HCT116 (cell line): ENCODE data around the gene ETDB. TPM values are rescaled to one million over a fixed set of nuclear protein-coding genes. Genes with fewer than 3 reads are reported as not detected.

Experiments used
- ATAC-seq: fragments of 200-7000 bp; cut with Tn5 transposase; 2 replicates; pipeline ENCODE4 v1.9.1; 2020; ENCODE audit warnings: mild to moderate bottlenecking, moderate library complexity
- BruUV-seq: library from RNA; stranded (reverse); fragments of 400-500 nt; replicated peaks from 2 replicates; lab custom pipeline; 2021; lab: Mats Ljungman, UMichigan
- CTCF ChIA-PET: fragments of 300-600 bp; sonication (Branson Sonifier 250); formaldehyde crosslinking; loops from one replicate; lab custom pipeline; 2021; ENCODE audit warnings: antibody characterized with exemption; lab: Charles Lee
- POLR2A ChIA-PET: fragments of 300-600, 350-600 bp; sonication (Branson Sonifier 250); formaldehyde crosslinking; loops from one replicate; lab custom pipeline; 2021; ENCODE audit warnings: antibody characterized with exemption; lab: Charles Lee
- RAD21 ChIA-PET, 2 experiments: fragments of 300-600 bp; sonication (Branson Sonifier 250); formaldehyde crosslinking; loops; one replicate each; lab custom pipeline; 2023; ENCODE audit warnings: low total read pairs in 2 of 2; ENCODE audit not compliant: uncharacterized antibody in 2 of 2, unreplicated experiment in 2 of 2, low non-redundant PET in 1 of 2; lab: Charles Lee
- DNase-seq: peaks from one replicate; pipeline ENCODE4 v3.0.0-alpha.2; 2010; ENCODE audit warnings: low read depth, low spot score
- H2AFZ ChIP-seq: fragments of 200-600 bp; shearing (Covaris generic), sonication (generic); 2 replicates; pipeline ENCODE4 v1.6.1; 2017; ENCODE audit warnings: low read depth, mixed run types, mixed read lengths, antibody characterized with exemption, low read length; ENCODE audit not compliant: poor library complexity, severe bottlenecking
- H3K27ac ChIP-seq: 2 replicates; pipeline ENCODE4 v1.5.1; 2012; ENCODE audit warnings: low read depth, low read length
- H3K27me3 ChIP-seq: fragments of 200-600 bp; sonication (generic); 2 replicates; pipeline ENCODE4 v1.6.1; 2016; ENCODE audit warnings: mixed run types, low read length, mixed read lengths; ENCODE audit not compliant: insufficient read depth
- H3K36me3 ChIP-seq, 2 experiments: fragments of 200-500 bp in 1 of 2; fragments of 200-600 bp in 1 of 2; sonication (Bioruptor generic) in 1 of 2; sonication (generic) in 1 of 2; 2 replicates each; pipeline versions ENCODE4 v1.5.1 to v1.6.1; 2014 to 2016; ENCODE audit warnings: low read length in 2 of 2, inconsistent platforms in 1 of 2, mixed read lengths in 1 of 2, mixed run types in 1 of 2; ENCODE audit not compliant: insufficient read depth in 2 of 2, control insufficient read depth in 1 of 2
- H3K4me1 ChIP-seq, 2 experiments: fragments of 200-600 bp in 1 of 2; sonication (generic) in 1 of 2; 2 replicates each; pipeline versions ENCODE4 v1.5.1 to v1.6.1; 2012 to 2017; ENCODE audit warnings: low read length in 2 of 2, inconsistent platforms in 1 of 2, mild to moderate bottlenecking in 1 of 2, mixed read lengths in 1 of 2, mixed run types in 1 of 2, moderate library complexity in 1 of 2; ENCODE audit not compliant: insufficient read depth in 2 of 2, control insufficient read depth in 1 of 2
- H3K4me2 ChIP-seq: fragments of 200-600 bp; sonication (generic); 2 replicates; pipeline ENCODE4 v1.6.1; 2017; ENCODE audit warnings: mixed run types, low read length, mixed read lengths
- H3K4me3 ChIP-seq, 2 experiments: fragments of 200-600 bp in 1 of 2; sonication (generic) in 1 of 2; replicated peaks in 1 of 2; 2 replicates each; pipeline ENCODE4 v1.5.1; 2011 to 2016; ENCODE audit warnings: low read length in 2 of 2, control low read depth in 1 of 2, low read depth in 1 of 2, mild to moderate bottlenecking in 1 of 2, mixed read lengths in 1 of 2, mixed run types in 1 of 2
- H3K79me2 ChIP-seq: fragments of 200-600 bp; sonication (generic); 2 replicates; pipeline ENCODE4 v1.6.1; 2017; ENCODE audit warnings: mild to moderate bottlenecking, mixed run types, low read length, moderate library complexity, mixed read lengths; ENCODE audit not compliant: insufficient read depth
- H3K9ac ChIP-seq: fragments of 200-600 bp; sonication (generic); 2 replicates; pipeline ENCODE4 v1.6.1; 2016; ENCODE audit warnings: low read length, mixed read lengths
- H3K9me2 ChIP-seq: fragments of 200-600 bp; sonication (generic), shearing (Covaris generic); 2 replicates; pipeline ENCODE4 v1.6.1; 2017; ENCODE audit warnings: mixed run types, mild to moderate bottlenecking, moderate library complexity; ENCODE audit not compliant: insufficient read depth
- H3K9me3 ChIP-seq, 2 experiments: fragments of 200-500 bp in 1 of 2; fragments of 200-600 bp in 1 of 2; sonication (Bioruptor generic) in 1 of 2; sonication (generic) in 1 of 2; 2 replicates each; pipeline ENCODE4 v1.6.1; 2014 to 2017; ENCODE audit warnings: low read length in 2 of 2, mixed read lengths in 2 of 2, inconsistent platforms in 1 of 2, low read depth in 1 of 2, mild to moderate bottlenecking in 1 of 2, mixed run types in 1 of 2, moderate library complexity in 1 of 2; ENCODE audit not compliant: control insufficient read depth in 1 of 2, insufficient read depth in 1 of 2
- H4K20me1 ChIP-seq: fragments of 200-600 bp; sonication (generic), shearing (Covaris generic); 2 replicates; pipeline ENCODE4 v1.6.1; 2017; ENCODE audit warnings: mixed run types, mild to moderate bottlenecking, moderate library complexity; ENCODE audit not compliant: insufficient read depth
- CEBPB ChIP-seq: IDR thresholded peaks from 2 replicates; pipeline ENCODE4 v1.6.1; 2012; ENCODE audit warnings: low read depth
- FOSL1 ChIP-seq: IDR thresholded peaks from 2 replicates; pipeline ENCODE4 v1.6.1; 2012; ENCODE audit warnings: low read depth
- MAX ChIP-seq: IDR thresholded peaks from 2 replicates; pipeline ENCODE4 v1.6.1; 2012
- POLR2AphosphoS5 ChIP-seq: IDR thresholded peaks from 2 replicates; pipeline ENCODE4 v1.6.1; 2011; ENCODE audit warnings: mild to moderate bottlenecking, low read depth, low read length, moderate library complexity
- REST ChIP-seq: IDR thresholded peaks from 2 replicates; pipeline ENCODE4 v1.6.1; 2012; ENCODE audit warnings: low read depth
- SIN3A ChIP-seq: IDR thresholded peaks from 2 replicates; pipeline ENCODE4 v1.6.1; 2012; ENCODE audit warnings: low read depth
- SP1 ChIP-seq: IDR thresholded peaks from 2 replicates; pipeline ENCODE4 v1.6.1; 2012; ENCODE audit warnings: low read depth
- TCF7L2 ChIP-seq: IDR thresholded peaks from 2 replicates; pipeline ENCODE4 v1.7.0; 2011; ENCODE audit warnings: borderline replicate concordance, inconsistent platforms; ENCODE audit not compliant: insufficient read depth, insufficient read length; ENCODE audit errors: extremely low read depth
- ZBTB33 ChIP-seq: IDR thresholded peaks from 2 replicates; pipeline ENCODE4 v1.6.1; 2011; ENCODE audit warnings: mild to moderate bottlenecking, low read length, moderate library complexity; ENCODE audit not compliant: insufficient replicate concordance; ENCODE audit errors: extremely low read depth
- ZFX ChIP-seq: fragments of 450-650 bp; IDR thresholded peaks from 2 replicates; pipeline ENCODE4 v1.6.1; 2017
- intact Hi-C: fragments of 100-400 bp; cut with micrococcal nuclease; formaldehyde crosslinking; loops from 2 replicates; pipeline ENCODE4 v1.10.0; 2022
- total RNA-seq: library from RNA; stranded (reverse); gene quantifications from one replicate; pipeline ENCODE4 v1.2.1, GENCODE V29; 2021; ENCODE audit not compliant: unreplicated experiment

Gene ETDB
- total RNA-seq, 1 experiment from 2014 or later, result not detected

GRCh38 chrX:135109554-135109953 lies 10.8 kb downstream of the ETDB start:
- Histone ChIP-seq H3K27ac (no peak overlapping the region), H3K4me1 (no peaks in the 10 kb centered on the region), H3K36me3 (no peaks in the 10 kb centered on the region), H3K79me2 (no peaks in the 10 kb centered on the region), H2AFZ (no peak overlapping the region), H3K4me3 (no peak overlapping the region), H3K9me2 (no peaks in the 10 kb centered on the region), H3K9ac (no peak overlapping the region), H3K27me3 (0 out of 2 replicates have a peak, but pooled peaks cover 3% of the 10 kb centered on the region), H3K4me2 (no peak overlapping the region), H3K9me3 (no peaks in the 10 kb centered on the region), H4K20me1 (no peaks in the 10 kb centered on the region)
- no peak for TF ChIP-seq REST
- no peak for TF ChIP-seq ZBTB33
- TF ChIP-seq FOSL1, result no peak
- no peak for TF ChIP-seq CEBPB
- no peak for TF ChIP-seq POLR2AphosphoS5
- TF ChIP-seq SIN3A, result no peak
- no peak for TF ChIP-seq TCF7L2
- no peak for TF ChIP-seq SP1
- TF ChIP-seq MAX, result no peak
- no peak for TF ChIP-seq ZFX
- no peak for ATAC-seq
- no TSS peak for BruUV-seq
- POLR2A ChIA-PET, result no interaction called here
- intact Hi-C loops, result no loop called here
- RAD21 ChIA-PET, result no interaction called here
- DNase-seq, result no peak
- CTCF ChIA-PET, result no interaction called here
